22Rv1 (cell line): ENCODE measurements around the gene ADK.

Source experiments
- ZFX ChIP-seq: fragments of 450-650 bp; IDR thresholded peaks from 2 replicates; pipeline ENCODE4 v1.6.1; 2017; ENCODE audit warnings: antibody characterized with exemption, borderline replicate concordance
- TF ChIP-seq, protein P1 (sequence below): fragments of 450-650 bp; IDR thresholded peaks from 2 replicates; pipeline ENCODE4 v1.5.1; 2017; ENCODE audit warnings: mild to moderate bottlenecking

- TF ChIP-seq, protein P1, sequence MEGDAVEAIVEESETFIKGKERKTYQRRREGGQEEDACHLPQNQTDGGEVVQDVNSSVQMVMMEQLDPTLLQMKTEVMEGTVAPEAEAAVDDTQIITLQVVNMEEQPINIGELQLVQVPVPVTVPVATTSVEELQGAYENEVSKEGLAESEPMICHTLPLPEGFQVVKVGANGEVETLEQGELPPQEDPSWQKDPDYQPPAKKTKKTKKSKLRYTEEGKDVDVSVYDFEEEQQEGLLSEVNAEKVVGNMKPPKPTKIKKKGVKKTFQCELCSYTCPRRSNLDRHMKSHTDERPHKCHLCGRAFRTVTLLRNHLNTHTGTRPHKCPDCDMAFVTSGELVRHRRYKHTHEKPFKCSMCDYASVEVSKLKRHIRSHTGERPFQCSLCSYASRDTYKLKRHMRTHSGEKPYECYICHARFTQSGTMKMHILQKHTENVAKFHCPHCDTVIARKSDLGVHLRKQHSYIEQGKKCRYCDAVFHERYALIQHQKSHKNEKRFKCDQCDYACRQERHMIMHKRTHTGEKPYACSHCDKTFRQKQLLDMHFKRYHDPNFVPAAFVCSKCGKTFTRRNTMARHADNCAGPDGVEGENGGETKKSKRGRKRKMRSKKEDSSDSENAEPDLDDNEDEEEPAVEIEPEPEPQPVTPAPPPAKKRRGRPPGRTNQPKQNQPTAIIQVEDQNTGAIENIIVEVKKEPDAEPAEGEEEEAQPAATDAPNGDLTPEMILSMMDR, result no peak
- no peak for TF ChIP-seq ZFX
Observed at GRCh38 chr10:74685564-74685963, 534.5 kb downstream of the ADK start.
